K562 (cell line): ENCODE measurements around the gene RPRD1B. TPM values are rescaled to one million over a fixed set of nuclear protein-coding genes. Genes with fewer than 3 reads are reported as not detected.

Experiments
- DIDO1 ChIP-seq: fragments of 450-650 bp; IDR thresholded peaks from 2 replicates; pipeline ENCODE4 v1.6.1; 2016; ENCODE audit warnings: low read depth, missing biosample characterization, missing genetic modification characterization
- FIP1L1 ChIP-seq: fragments of 200-400 bp; formaldehyde crosslinking; IDR thresholded peaks from 2 replicates; pipeline ENCODE4 v1.6.1; 2018; ENCODE audit warnings: mild to moderate bottlenecking, low read depth, low read length; ENCODE audit not compliant: poor library complexity, severe bottlenecking
- FOSL1 ChIP-seq: fragments of 200-800 bp; sonication (Bioruptor generic); conservative IDR thresholded peaks from 2 replicates; pipeline ENCODE4 v1.6.1; 2016; ENCODE audit warnings: missing genetic modification characterization, missing compliant biosample characterization
- HNRNPK ChIP-seq: fragments of 200-400 bp; formaldehyde crosslinking; IDR thresholded peaks from one replicate; pipeline ENCODE4 v1.6.1; 2018; ENCODE audit warnings: mild to moderate bottlenecking, low read depth, low read length; ENCODE audit not compliant: poor library complexity, severe bottlenecking
- IRF2 ChIP-seq: sonication (generic); formaldehyde crosslinking; IDR thresholded peaks from 2 replicates; pipeline ENCODE4 v1.8.1; 2022; ENCODE audit warnings: mild to moderate bottlenecking, missing genetic modification reagents
- MCM2 ChIP-seq: fragments of 450-650 bp; IDR thresholded peaks from 2 replicates; pipeline ENCODE4 v1.6.1; 2017; ENCODE audit warnings: low read depth, mild to moderate bottlenecking
- MECOM ChIP-seq: fragments of 250-450 bp; sonication (Bioruptor Pico); IDR thresholded peaks from 2 replicates; pipeline ENCODE4 v1.8.0; 2022; ENCODE audit warnings: inconsistent platforms
- MYNN ChIP-seq, 2 experiments: sonication (generic); formaldehyde crosslinking in 1 of 2; IDR thresholded peaks; 2 replicates each; pipeline versions ENCODE4 v1.5.0 to v1.6.1; 2016 to 2020; ENCODE audit warnings: antibody characterized with exemption in 1 of 2, missing genetic modification reagents in 1 of 2
- NFE2L1 ChIP-seq: fragments of 450-650 bp; IDR thresholded peaks from 2 replicates; pipeline ENCODE4 v1.6.1; 2016; ENCODE audit warnings: missing genetic modification characterization, low read depth, mild to moderate bottlenecking, missing compliant biosample characterization, moderate library complexity, borderline replicate concordance
- NFXL1 ChIP-seq: fragments of 450-650 bp; formaldehyde crosslinking; IDR thresholded peaks from 2 replicates; pipeline ENCODE4 v1.4.0; 2021; ENCODE audit warnings: mild to moderate bottlenecking
- PHB ChIP-seq: fragments of 250-450 bp; sonication (Bioruptor Pico); IDR thresholded peaks from 2 replicates; pipeline ENCODE4 v1.5.0; 2021
- PML ChIP-seq: IDR thresholded peaks from 2 replicates; pipeline ENCODE4 v1.6.1; 2012; ENCODE audit warnings: low read length, inconsistent platforms
- TAF9B ChIP-seq: fragments of 450-650 bp; IDR thresholded peaks from 2 replicates; pipeline ENCODE4 v1.6.1; 2018; ENCODE audit warnings: mild to moderate bottlenecking; ENCODE audit not compliant: partially characterized antibody
- TBL1XR1 ChIP-seq, 2 experiments: IDR thresholded peaks; 2 replicates each; pipeline ENCODE4 v1.6.1; 2012; ENCODE audit warnings: improper control_type of control experiment in 2 of 2, low read length in 2 of 2, mild to moderate bottlenecking in 1 of 2
- ZNF507 ChIP-seq: conservative IDR thresholded peaks from 2 replicates; pipeline ENCODE4 v1.6.1; 2017; ENCODE audit warnings: missing genetic modification characterization, missing compliant biosample characterization
- ZNF778 ChIP-seq: fragments of 450-650 bp; formaldehyde crosslinking; IDR thresholded peaks from 2 replicates; pipeline ENCODE4 v1.4.0; 2020; ENCODE audit warnings: mild to moderate bottlenecking, moderate library complexity
- ZNF785 ChIP-seq: fragments of 250-450 bp; sonication (Bioruptor Pico); IDR thresholded peaks from 2 replicates; pipeline ENCODE4 v1.4.0; 2020; ENCODE audit warnings: mild to moderate bottlenecking
- polyA plus RNA-seq, 8 experiments: library from polyadenylated mRNA; depleted of rRNA in 4 of 8; stranded (reverse) in 5 of 8; unstranded in 3 of 8; fragments of >200 nt; fragmentation: Nextera tagmentation in 2 of 8; fragmentation: Illumina TruSeq in 1 of 8; extraction: Ambion mirVana in 2 of 8; extraction: Trizol in 1 of 8; gene quantifications; 2 replicates each; pipeline versions ENCODE4 v1.2.1 to v1.2.3, GENCODE V29; 2011 to 2014; ENCODE audit warnings: inconsistent platforms in 1 of 8, missing spikeins in 1 of 8
- total RNA-seq, 7 experiments: library from RNA; depleted of rRNA in 6 of 7; stranded (reverse); fragments of >200 nt in 6 of 7; fragmentation: Illumina TruSeq in 2 of 7; extraction: Trizol in 2 of 7; gene quantifications; 2 replicates each; pipeline versions ENCODE4 v1.2.1 to v1.2.3, GENCODE V29; 2011 to 2021; ENCODE audit warnings: low replicate concordance in 1 of 7
- TF ChIP-seq, protein P1 (sequence below): fragments of 450-650 bp; formaldehyde crosslinking; IDR thresholded peaks from 2 replicates; pipeline ENCODE4 v1.4.0; 2020; ENCODE audit warnings: mild to moderate bottlenecking, mixed read lengths
- TF ChIP-seq, protein P2 (sequence below), 2 experiments: IDR thresholded peaks; 2 replicates each; pipeline ENCODE4 v1.6.1; 2011; ENCODE audit warnings: borderline replicate concordance in 1 of 2, control low read depth in 1 of 2, low read depth in 1 of 2, low read length in 1 of 2, mild to moderate bottlenecking in 1 of 2, mixed read lengths in 1 of 2, moderate library complexity in 1 of 2; ENCODE audit not compliant: insufficient read depth in 1 of 2, insufficient read length in 1 of 2, poor library complexity in 1 of 2, severe bottlenecking in 1 of 2; ENCODE audit errors: extremely low read depth in 1 of 2
- TF ChIP-seq, protein P3 (sequence below), 3 experiments: fragments of 200-800 bp in 1 of 3; sonication (Bioruptor generic) in 1 of 3; sonication (generic) in 1 of 3; formaldehyde crosslinking in 1 of 3; IDR thresholded peaks; 2 replicates each; pipeline versions ENCODE4 v1.6.1 to v1.8.0; 2016 to 2022; ENCODE audit warnings: mild to moderate bottlenecking in 2 of 3, missing compliant biosample characterization in 2 of 3, missing genetic modification characterization in 2 of 3, missing genetic modification reagents in 1 of 3
- TF ChIP-seq, protein P4 (sequence below): fragments of 250-450 bp; sonication (Bioruptor Pico); IDR thresholded peaks from 2 replicates; pipeline ENCODE4 v1.4.0; 2020; ENCODE audit warnings: mild to moderate bottlenecking, moderate library complexity, borderline replicate concordance

RPRD1B gene
- total and polyA plus RNA-seq, 9 of the 15 experiments (the other 6 are each of a cell fraction or from before 2014, with no cell fraction given), result 5.5 to 43.0 (median 24.4) TPM

DNA sequence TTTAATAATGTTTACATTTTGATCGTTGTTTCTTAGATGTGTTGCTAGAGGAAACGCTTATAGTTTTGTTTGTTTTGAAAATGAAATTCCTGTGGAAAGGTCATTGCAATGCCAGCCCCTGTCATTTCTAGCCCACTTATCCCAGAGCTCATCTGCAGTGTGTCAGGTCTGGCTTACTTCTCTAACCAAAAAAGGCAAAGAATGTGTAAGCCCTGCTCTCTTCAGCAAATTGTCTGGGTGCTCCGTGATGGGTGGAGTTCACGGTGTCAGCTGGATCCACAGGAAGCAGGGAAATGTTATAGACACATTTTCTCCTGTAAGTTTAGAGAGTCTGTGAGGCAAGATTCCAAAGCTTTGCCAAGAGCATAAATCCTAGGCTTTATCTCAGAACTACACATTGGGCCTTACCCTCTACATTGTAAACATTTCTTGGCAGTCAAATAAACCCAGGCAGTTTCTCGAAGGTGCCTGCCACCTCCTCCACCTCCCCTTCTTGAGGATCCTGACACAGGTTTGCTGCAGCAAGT, 50.9 kb downstream of the RPRD1B start (continued):
- TF ChIP-seq, protein P1, sequence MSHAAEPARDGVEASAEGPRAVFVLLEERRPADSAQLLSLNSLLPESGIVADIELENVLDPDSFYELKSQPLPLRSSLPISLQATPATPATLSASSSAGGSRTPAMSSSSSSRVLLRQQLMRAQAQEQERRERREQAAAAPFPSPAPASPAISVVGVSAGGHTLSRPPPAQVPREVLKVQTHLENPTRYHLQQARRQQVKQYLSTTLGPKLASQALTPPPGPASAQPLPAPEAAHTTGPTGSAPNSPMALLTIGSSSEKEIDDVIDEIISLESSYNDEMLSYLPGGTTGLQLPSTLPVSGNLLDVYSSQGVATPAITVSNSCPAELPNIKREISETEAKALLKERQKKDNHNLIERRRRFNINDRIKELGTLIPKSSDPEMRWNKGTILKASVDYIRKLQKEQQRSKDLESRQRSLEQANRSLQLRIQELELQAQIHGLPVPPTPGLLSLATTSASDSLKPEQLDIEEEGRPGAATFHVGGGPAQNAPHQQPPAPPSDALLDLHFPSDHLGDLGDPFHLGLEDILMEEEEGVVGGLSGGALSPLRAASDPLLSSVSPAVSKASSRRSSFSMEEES (CRISPR knock-in tag), result no peak
- TF ChIP-seq NFXL1 (no peak), MYNN (IDR thresholded peaks at IDR 0.05) (0 out of 2 replicates have a peak, but pooled peaks have one; percentile 34), MYNN (CRISPR knock-in tag; IDR thresholded peaks at IDR 0.05) (no peak), ZNF507 (no peak), NFE2L1 (tag) (no peak), DIDO1 (no peak), HNRNPK (no peak), TAF9B (no peak), PML (peak; percentile 21; the same call in 1 of the 2 replicates), MCM2 (no peak), FIP1L1 (no peak), FOSL1 (tag) (no peak; the same call in 1 of the 2 replicates), ZNF778 (CRISPR knock-in tag) (no peak), ZNF785 (CRISPR knock-in tag) (no peak), IRF2 (no peak), PHB (no peak), MECOM (CRISPR knock-in tag) (no peak), TBL1XR1 (IDR thresholded peaks at IDR 0.05; ENCODE audit: low read length in 2 of 2) (no peak)
- TF ChIP-seq, protein P2, sequence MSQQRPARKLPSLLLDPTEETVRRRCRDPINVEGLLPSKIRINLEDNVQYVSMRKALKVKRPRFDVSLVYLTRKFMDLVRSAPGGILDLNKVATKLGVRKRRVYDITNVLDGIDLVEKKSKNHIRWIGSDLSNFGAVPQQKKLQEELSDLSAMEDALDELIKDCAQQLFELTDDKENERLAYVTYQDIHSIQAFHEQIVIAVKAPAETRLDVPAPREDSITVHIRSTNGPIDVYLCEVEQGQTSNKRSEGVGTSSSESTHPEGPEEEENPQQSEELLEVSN (IDR thresholded peaks at IDR 0.05; ENCODE audit: borderline replicate concordance in 1 of 2, extremely low read depth in 1 of 2, insufficient read depth in 1 of 2, insufficient read length in 1 of 2, low read depth in 1 of 2, low read length in 1 of 2, poor library complexity in 1 of 2, severe bottlenecking in 1 of 2), result no peak
- TF ChIP-seq, protein P3, sequence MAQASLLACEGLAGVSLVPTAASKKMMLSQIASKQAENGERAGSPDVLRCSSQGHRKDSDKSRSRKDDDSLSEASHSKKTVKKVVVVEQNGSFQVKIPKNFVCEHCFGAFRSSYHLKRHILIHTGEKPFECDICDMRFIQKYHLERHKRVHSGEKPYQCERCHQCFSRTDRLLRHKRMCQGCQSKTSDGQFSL (CRISPR knock-in tag; IDR thresholded peaks at IDR 0.05), result no peak
- TF ChIP-seq, protein P3 (tag; IDR thresholded peaks at IDR 0.05), result no peak
- TF ChIP-seq, protein P4, sequence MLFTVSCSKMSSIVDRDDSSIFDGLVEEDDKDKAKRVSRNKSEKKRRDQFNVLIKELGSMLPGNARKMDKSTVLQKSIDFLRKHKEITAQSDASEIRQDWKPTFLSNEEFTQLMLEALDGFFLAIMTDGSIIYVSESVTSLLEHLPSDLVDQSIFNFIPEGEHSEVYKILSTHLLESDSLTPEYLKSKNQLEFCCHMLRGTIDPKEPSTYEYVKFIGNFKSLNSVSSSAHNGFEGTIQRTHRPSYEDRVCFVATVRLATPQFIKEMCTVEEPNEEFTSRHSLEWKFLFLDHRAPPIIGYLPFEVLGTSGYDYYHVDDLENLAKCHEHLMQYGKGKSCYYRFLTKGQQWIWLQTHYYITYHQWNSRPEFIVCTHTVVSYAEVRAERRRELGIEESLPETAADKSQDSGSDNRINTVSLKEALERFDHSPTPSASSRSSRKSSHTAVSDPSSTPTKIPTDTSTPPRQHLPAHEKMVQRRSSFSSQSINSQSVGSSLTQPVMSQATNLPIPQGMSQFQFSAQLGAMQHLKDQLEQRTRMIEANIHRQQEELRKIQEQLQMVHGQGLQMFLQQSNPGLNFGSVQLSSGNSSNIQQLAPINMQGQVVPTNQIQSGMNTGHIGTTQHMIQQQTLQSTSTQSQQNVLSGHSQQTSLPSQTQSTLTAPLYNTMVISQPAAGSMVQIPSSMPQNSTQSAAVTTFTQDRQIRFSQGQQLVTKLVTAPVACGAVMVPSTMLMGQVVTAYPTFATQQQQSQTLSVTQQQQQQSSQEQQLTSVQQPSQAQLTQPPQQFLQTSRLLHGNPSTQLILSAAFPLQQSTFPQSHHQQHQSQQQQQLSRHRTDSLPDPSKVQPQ (CRISPR knock-in tag), result no peak
